Endodermal cell (in vitro differentiated cells): ENCODE measurements around the gene KIF5C. TPM values are rescaled to one million over a fixed set of nuclear protein-coding genes. Genes with fewer than 3 reads are reported as not detected.

ENCODE experiments used
- DNase-seq: peaks from one replicate; pipeline ENCODE4 v3.0.0-alpha.2; 2017
- H3K27ac ChIP-seq: 2 replicates; pipeline ENCODE4 v1.5.1; 2013; ENCODE audit warnings: mild to moderate bottlenecking, low read depth, low read length, moderate library complexity
- H3K27me3 ChIP-seq: 2 replicates; pipeline ENCODE4 v1.6.1; 2013; ENCODE audit warnings: mild to moderate bottlenecking, low read length, moderate library complexity; ENCODE audit not compliant: insufficient read depth, control insufficient read depth, poor library complexity, severe bottlenecking
- H3K36me3 ChIP-seq: 2 replicates; pipeline ENCODE4 v1.7.0; 2013; ENCODE audit warnings: mild to moderate bottlenecking, low read length, moderate library complexity; ENCODE audit not compliant: control insufficient read depth, insufficient read depth
- H3K4me1 ChIP-seq: one replicate; pipeline ENCODE4 v1.7.0; 2013; ENCODE audit warnings: low read length; ENCODE audit not compliant: control insufficient read depth, insufficient read depth
- H3K4me3 ChIP-seq: 2 replicates; pipeline ENCODE4 v1.5.1; 2013; ENCODE audit warnings: mild to moderate bottlenecking, low read length, moderate library complexity
- H3K9ac ChIP-seq: 2 replicates; pipeline ENCODE4 v1.6.1; 2013; ENCODE audit warnings: mild to moderate bottlenecking, low read length, moderate library complexity; ENCODE audit not compliant: poor library complexity, severe bottlenecking; ENCODE audit errors: extremely low read depth
- H3K9me3 ChIP-seq: 2 replicates; pipeline ENCODE4 v1.6.1; 2013; ENCODE audit warnings: mild to moderate bottlenecking, low read length, moderate library complexity; ENCODE audit not compliant: control insufficient read depth
- H3K27ac Mint-ChIP-seq: 2 replicates; pipeline ENCODE4 v1.8.0; 2020; ENCODE audit warnings: mixed read lengths
- H3K27me3 Mint-ChIP-seq: 2 replicates; pipeline ENCODE4 v1.8.0; 2021; ENCODE audit warnings: mild to moderate bottlenecking, mixed read lengths; ENCODE audit not compliant: insufficient read depth
- H3K36me3 Mint-ChIP-seq: 2 replicates; pipeline ENCODE4 v1.8.0; 2020; ENCODE audit warnings: low read depth, mixed read lengths
- H3K4me1 Mint-ChIP-seq: 2 replicates; pipeline ENCODE4 v1.8.0; 2020; ENCODE audit warnings: mixed read lengths
- H3K4me3 Mint-ChIP-seq: 2 replicates; pipeline ENCODE4 v1.8.0; 2020; ENCODE audit warnings: mild to moderate bottlenecking, moderate library complexity, mixed read lengths
- H3K9me3 Mint-ChIP-seq: 2 replicates; pipeline ENCODE4 v1.8.0; 2020; ENCODE audit warnings: mild to moderate bottlenecking, mixed read lengths
- CTCF ChIP-seq: fragments of 200-600 bp; sonication (generic); conservative IDR thresholded peaks from 2 replicates; pipeline ENCODE4 v1.5.0; 2021; ENCODE audit warnings: antibody characterized with exemption, mild to moderate bottlenecking
- WGBS, 2 experiments: methylation state at CpG; one replicate each; pipeline versions ENCODE4 v1.1.5 to v1.1.7; 2013; ENCODE audit warnings: missing lambda C conversion rate in 2 of 2, mixed read lengths in 1 of 2; ENCODE audit not compliant: insufficient coverage in 1 of 2, insufficient read length in 1 of 2; 5-methylcytosine and 5-hydroxymethylcytosine counted together
- total RNA-seq, 2 donors: library from RNA; stranded (reverse); fragmentation: NEBNext Ultra II Directional in 1 of 2; extraction: Animal tissue kit (Norgen Biotek cat#: 25700) in 1 of 2; gene quantifications; 2 replicates in 1 of 2; 3 replicates in 1 of 2; pipeline ENCODE4 v1.2.1, GENCODE V29; 2021

Gene KIF5C
- total RNA-seq, 2 donors from 2014 or later: 39.1 to 41.9 TPM

DNA sequence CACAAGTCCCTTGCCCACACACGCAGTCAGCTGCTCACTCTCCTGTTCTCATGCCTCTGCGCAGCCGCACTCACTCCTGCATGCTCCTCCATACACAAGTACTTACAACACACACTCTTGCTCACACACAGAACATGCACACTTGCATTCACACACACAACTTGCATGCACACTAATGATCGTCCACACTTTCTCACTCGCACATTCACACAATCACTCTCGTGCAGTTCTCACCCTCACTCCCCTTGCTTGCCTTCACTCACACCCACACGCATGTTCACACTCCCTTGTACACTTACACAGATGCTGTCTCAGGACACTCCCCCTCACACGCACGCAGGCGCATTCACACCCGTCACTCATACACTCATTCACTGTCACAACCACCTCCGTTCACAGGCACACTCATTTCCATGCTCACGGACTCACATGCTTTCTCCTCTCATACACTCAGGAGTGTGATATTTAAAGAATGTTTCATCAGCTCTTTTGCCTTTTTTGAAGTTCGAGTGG is 127.4 kb downstream of the KIF5C start:
- Mint-ChIP-seq H3K27ac (no peak overlapping the region), H3K36me3 (peaks cover 46% of the 10 kb centered on the region), H3K27me3 (no peaks in the 10 kb centered on the region), H3K4me1 (peaks cover 25% of the 10 kb centered on the region), H3K9me3 (peaks cover 30% of the 10 kb centered on the region), H3K4me3 (no peak overlapping the region)
- H3K9me3 ChIP-seq: peaks cover 31% of the 10 kb centered on the region
- H3K27me3 ChIP-seq: no peaks in the 10 kb centered on the region
- H3K4me1 ChIP-seq: no peaks in the 10 kb centered on the region
- TF ChIP-seq CTCF: no peak
- peaks cover 51% of the 10 kb centered on the region for H3K36me3 ChIP-seq
- H3K4me3 ChIP-seq: peak overlapping the region; percentile 3
- no peak overlapping the region for H3K27ac ChIP-seq
- no peak for DNase-seq
- 88 to 96% methylated on average over 14 of the region's 14 CpGs for WGBS, 2 experiments
- no peak overlapping the region for H3K9ac ChIP-seq

DNA sequence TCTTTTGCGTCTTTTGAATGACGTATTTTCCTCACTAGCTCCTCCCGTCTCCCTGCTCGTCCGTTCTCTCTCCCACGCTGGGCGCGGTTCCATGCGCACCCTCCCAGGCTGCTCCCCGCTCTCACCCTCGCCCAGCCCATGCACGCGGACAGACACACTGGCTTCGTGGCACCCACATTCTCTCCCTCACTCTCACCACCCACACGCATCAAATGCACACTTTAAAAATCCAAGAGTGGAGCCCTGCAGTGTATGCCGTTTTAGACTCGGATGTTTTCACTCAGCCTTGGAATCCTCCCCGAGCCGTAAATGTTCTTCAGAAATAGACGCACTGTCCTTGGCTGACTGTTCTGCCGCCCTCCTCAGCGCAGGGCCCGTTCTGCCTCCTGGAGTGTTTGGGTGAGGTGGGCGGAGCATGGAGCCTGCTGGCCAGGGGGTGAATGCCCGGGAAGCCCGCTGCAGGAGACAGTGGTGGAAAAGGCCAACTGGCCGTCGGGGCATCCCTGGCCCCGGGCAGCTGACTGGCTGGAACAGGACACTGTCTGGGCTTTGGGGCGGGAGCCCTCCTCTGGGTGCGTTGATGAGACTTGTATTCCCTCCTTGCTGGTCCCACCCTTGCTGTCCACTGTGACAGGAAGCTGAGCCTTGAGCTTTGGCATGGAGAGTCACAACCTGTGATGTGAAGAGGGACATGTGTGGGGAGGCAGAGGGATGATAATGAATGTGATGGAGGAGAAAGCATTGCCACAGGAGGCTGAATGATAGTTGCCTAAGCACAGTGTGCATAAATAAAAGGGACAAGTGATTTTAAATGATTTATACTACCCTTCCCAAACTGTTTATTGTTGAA is 128.1 kb downstream of the KIF5C start:
- Mint-ChIP-seq H3K4me3 (no peak overlapping the region), H3K4me1 (peaks cover 25% of the 10 kb centered on the region), H3K27me3 (no peaks in the 10 kb centered on the region), H3K9me3 (peaks cover 30% of the 10 kb centered on the region), H3K36me3 (peaks cover 47% of the 10 kb centered on the region), H3K27ac (no peak overlapping the region)
- Histone ChIP-seq H3K4me3 (peak overlapping the region; percentile 3), H3K27ac (no peak overlapping the region), H3K4me1 (no peaks in the 10 kb centered on the region), H3K27me3 (no peaks in the 10 kb centered on the region), H3K9ac (no peak overlapping the region), H3K9me3 (peaks cover 31% of the 10 kb centered on the region), H3K36me3 (peaks cover 53% of the 10 kb centered on the region)
- WGBS, 2 experiments: 96 to 97% methylated on average over 24 to 31 of the region's 31 CpGs
- TF ChIP-seq CTCF: no peak
- no peak for DNase-seq

- no peak for DNase-seq
- no peak overlapping the region for H3K4me3 Mint-ChIP-seq
- Histone ChIP-seq H3K27me3 (no peaks in the 10 kb centered on the region), H3K4me3 (no peak overlapping the region), H3K9me3 (peaks cover 31% of the 10 kb centered on the region), H3K4me1 (no peaks in the 10 kb centered on the region), H3K27ac (no peak overlapping the region), H3K9ac (no peak overlapping the region), H3K36me3 (peaks cover 61% of the 10 kb centered on the region)
- no peaks in the 10 kb centered on the region for H3K27me3 Mint-ChIP-seq
- no peak overlapping the region for H3K27ac Mint-ChIP-seq
- H3K4me1 Mint-ChIP-seq: peaks cover 14% of the 10 kb centered on the region
- WGBS, 2 experiments: 91% methylated on average over 3 of the region's 3 CpGs; no CpG with 5 or more reads in 1 of the 2 experiments
- peaks cover 60% of the 10 kb centered on the region for H3K36me3 Mint-ChIP-seq
- no peak for TF ChIP-seq CTCF
- peaks cover 30% of the 10 kb centered on the region for H3K9me3 Mint-ChIP-seq
Measured at GRCh38 chr2:149004836-149005235, 129.8 kb downstream of the KIF5C start.
